GM12801 (cell line): ENCODE data around the gene TMEM121B.

Source experiments
- CTCF ChIP-seq: IDR thresholded peaks from one replicate; pipeline ENCODE4 v1.5.1; 2011; ENCODE audit warnings: control low read depth; ENCODE audit not compliant: insufficient read length; ENCODE audit errors: extremely low read depth

TMEM121B gene

GRCh38 chr22:17097062-17097461, 24.1 kb downstream of the TMEM121B start:
- no peak for TF ChIP-seq CTCF

- TF ChIP-seq CTCF = no peak
Observed at GRCh38 chr22:17096071-17096470, 25.1 kb downstream of the TMEM121B start.

- no peak for TF ChIP-seq CTCF
Observed at GRCh38 chr22:17095538-17095937, 25.6 kb downstream of the TMEM121B start.

- TF ChIP-seq CTCF = no peak
Observed at GRCh38 chr22:17093081-17093480, 28.1 kb downstream of the TMEM121B start.

- TF ChIP-seq CTCF = no peak
Observed at GRCh38 chr22:17091851-17092250, 29.3 kb downstream of the TMEM121B start.

- TF ChIP-seq CTCF = no peak
Observed at GRCh38 chr22:17090550-17090949, 30.6 kb downstream of the TMEM121B start.

DNA sequence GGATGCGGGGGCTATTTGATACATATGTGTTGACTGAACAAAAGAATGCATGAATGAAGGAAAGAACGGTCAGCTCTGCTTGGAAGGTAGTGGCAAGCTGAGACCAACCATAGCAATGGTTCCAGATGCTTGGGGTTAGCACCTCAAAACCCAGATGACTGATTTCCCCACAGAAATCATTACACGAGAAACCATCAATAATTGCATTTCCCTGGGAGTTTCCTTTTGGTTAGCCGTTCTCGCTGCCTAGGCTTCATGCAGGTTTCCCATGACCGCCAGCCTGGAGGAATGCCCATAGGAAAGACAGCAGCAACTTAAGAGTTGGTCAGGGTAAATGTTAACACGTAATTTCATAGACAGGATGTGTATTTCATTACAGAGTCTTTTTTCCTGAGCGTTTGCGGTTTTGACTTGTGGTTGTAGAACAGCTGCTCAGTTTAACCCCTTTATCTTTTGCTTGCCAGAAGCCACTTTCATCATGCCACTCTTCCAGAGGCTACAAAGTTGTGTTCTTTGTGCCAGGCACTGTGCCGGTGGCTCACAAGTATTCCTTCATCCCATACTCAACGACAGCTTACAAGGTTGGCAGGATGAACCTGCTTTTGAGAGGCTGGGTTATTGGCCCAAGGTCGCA, 33.5 kb downstream of the TMEM121B start:
- TF ChIP-seq CTCF = no peak
